Tibial artery (tissue), 4 donors: ENCODE data around the gene LZTR1.

ENCODE experiments used
- DNase-seq, 2 donors: peaks; one replicate each; pipeline ENCODE4 v3.0.0-alpha.2; 2019
- H3K27ac ChIP-seq, 2 donors: fragments of 200-600 bp; sonication (generic) in 1 of 2; 1 replicate in 1 of 2; 2 replicates in 1 of 2; pipeline ENCODE4 v1.5.1; 2018 to 2019; ENCODE audit warnings: mild to moderate bottlenecking in 1 of 2
- H3K27me3 ChIP-seq, 2 donors: fragments of 200-600 bp; sonication (generic) in 1 of 2; one replicate each; pipeline versions ENCODE4 v1.5.1 to v1.6.0; 2016 to 2019
- H3K36me3 ChIP-seq, 3 donors: fragments of 200-600 bp; sonication (generic) in 2 of 3; one replicate each; pipeline ENCODE4 v1.5.1; 2016 to 2019; ENCODE audit warnings: mild to moderate bottlenecking in 2 of 3
- H3K4me1 ChIP-seq, 4 donors: fragments of 200-600 bp; sonication (generic) in 2 of 4; 1 replicate in 3 of 4; 2 replicates in 1 of 4; pipeline ENCODE4 v1.5.1; 2016 to 2019
- H3K4me3 ChIP-seq, 2 donors: fragments of 200-600 bp; sonication (generic) in 1 of 2; 1 replicate in 1 of 2; 2 replicates in 1 of 2; pipeline ENCODE4 v1.5.1; 2018 to 2019; ENCODE audit warnings: mild to moderate bottlenecking in 2 of 2
- H3K9me3 ChIP-seq, 3 donors: fragments of 200-600 bp; sonication (generic) in 1 of 3; one replicate each; pipeline ENCODE4 v1.5.1; 2016 to 2019
- intact Hi-C: fragments of 100-400 bp; cut with DNase I; formaldehyde crosslinking; loops from one replicate; pipeline ENCODE4 v1.15.0; 2023; ENCODE audit warnings: low total_unique reads
- TF ChIP-seq, protein P1 (sequence below), 2 experiments: fragments of 200-600 bp in 1 of 2; fragments of 450-650 bp in 1 of 2; IDR thresholded peaks; one replicate each; pipeline ENCODE4 v1.5.1; 2017 to 2019; ENCODE audit warnings: antibody characterized with exemption in 2 of 2, mild to moderate bottlenecking in 1 of 2, moderate library complexity in 1 of 2

LZTR1 gene

DNA sequence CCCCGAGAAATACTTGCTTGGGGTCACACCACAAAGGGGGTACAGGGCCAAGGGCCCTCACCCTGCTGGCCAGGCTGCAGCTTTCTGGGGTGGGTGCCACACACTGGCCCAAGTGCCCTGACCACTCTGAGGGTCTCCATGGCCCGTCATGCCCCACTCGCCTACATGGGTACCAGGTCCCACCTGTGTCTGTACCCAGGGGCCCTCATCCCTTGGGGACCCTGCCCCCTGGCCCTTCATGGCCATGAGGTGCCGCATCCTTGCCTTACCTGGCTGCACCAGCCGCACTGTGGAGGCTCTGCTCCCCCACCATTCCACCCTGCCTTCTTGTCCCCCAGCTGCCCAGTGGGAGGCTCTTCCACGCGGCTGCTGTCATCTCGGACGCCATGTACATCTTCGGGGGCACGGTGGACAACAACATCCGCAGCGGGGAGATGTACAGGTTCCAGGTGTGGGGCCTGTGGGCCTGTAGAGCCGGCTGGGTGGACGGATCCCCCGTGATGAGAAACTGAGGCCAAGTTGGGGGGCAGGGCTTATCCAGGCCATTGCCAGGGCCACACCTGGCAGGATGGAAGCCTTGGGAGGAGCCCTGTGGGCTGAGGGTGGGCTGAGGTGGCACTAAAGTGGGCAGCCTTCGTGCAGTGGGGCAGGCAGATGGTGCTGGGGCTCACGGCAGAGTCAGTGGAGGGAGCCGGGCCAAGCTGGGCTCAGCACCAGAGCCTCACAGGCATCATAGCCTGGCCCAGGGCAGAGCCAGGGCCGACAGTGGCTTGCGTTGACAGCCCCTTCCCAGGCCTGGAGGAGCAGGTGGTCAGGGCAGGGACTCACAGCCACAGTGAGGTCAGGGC lies 10.6 kb downstream of the LZTR1 start:
- Histone ChIP-seq H3K4me1 (no peaks in the 10 kb centered on the region), H3K9me3 (no peaks in the 10 kb centered on the region), H3K4me3 (no peak overlapping the region), H3K27ac (no peak overlapping the region), H3K27me3 (no peaks in the 10 kb centered on the region), H3K36me3 (peaks cover 28 to 97% (median 63%) of the 10 kb centered on the region in 3 donors)
- intact Hi-C loops = no loop called here
- no peak for DNase-seq
- TF ChIP-seq, protein P1, sequence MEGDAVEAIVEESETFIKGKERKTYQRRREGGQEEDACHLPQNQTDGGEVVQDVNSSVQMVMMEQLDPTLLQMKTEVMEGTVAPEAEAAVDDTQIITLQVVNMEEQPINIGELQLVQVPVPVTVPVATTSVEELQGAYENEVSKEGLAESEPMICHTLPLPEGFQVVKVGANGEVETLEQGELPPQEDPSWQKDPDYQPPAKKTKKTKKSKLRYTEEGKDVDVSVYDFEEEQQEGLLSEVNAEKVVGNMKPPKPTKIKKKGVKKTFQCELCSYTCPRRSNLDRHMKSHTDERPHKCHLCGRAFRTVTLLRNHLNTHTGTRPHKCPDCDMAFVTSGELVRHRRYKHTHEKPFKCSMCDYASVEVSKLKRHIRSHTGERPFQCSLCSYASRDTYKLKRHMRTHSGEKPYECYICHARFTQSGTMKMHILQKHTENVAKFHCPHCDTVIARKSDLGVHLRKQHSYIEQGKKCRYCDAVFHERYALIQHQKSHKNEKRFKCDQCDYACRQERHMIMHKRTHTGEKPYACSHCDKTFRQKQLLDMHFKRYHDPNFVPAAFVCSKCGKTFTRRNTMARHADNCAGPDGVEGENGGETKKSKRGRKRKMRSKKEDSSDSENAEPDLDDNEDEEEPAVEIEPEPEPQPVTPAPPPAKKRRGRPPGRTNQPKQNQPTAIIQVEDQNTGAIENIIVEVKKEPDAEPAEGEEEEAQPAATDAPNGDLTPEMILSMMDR (IDR thresholded peaks at IDR 0.05) = no peak

GRCh38 chr22:20993304-20994127 lies 11.4 kb downstream of the LZTR1 start:
- intact Hi-C loops = no loop called here
- Histone ChIP-seq H3K27ac (no peak overlapping the region), H3K4me3 (no peak overlapping the region), H3K36me3 (peaks cover 25 to 97% (median 63%) of the 10 kb centered on the region in 3 donors), H3K4me1 (no peaks in the 10 kb centered on the region), H3K9me3 (no peaks in the 10 kb centered on the region), H3K27me3 (no peaks in the 10 kb centered on the region)
- TF ChIP-seq, protein P1 (IDR thresholded peaks at IDR 0.05) = no peak
- DNase-seq = no peak

DNA sequence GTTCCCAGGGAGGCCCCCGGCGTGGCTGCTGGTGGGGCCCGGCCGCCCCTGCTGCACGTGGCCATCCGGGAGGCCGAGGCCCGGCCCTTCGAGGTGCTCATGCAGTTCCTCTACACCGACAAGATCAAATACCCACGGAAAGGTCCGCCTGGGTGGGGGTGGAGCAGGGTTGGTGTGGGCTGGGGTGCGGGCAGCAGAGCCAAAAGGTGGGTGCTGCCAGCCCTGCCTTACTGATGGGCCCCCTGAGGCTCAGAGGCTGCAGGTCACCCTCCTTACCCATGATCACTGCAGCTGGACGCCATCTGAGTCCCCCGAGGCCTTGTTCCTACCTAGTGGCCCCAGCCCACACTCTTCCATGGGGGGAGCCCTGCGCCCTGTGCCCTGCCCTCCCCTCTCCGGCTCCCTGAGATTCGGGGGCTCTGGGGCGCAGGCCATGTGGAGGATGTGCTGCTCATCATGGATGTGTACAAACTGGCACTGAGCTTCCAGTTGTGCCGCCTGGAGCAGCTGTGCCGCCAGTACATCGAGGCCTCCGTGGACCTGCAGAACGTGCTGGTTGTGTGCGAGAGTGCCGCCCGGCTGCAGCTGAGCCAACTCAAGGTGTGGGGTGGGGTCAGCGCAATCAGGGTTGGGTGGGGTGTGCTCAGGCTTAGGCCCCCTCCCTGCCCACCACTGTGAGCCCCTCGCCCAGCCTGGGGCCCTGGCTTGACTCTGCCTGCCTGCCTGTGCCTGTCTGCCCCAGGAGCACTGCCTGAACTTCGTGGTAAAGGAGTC lies 12.2 kb downstream of the LZTR1 start:
- no peak for DNase-seq
- H3K36me3 ChIP-seq = peaks cover 25 to 94% (median 67%) of the 10 kb centered on the region in 3 donors
- no peak overlapping the region for H3K4me3 ChIP-seq
- intact Hi-C loops = no loop called here
- H3K27ac ChIP-seq = no peak overlapping the region
- no peaks in the 10 kb centered on the region for H3K27me3 ChIP-seq
- peaks cover 0 to 3% (median under 1%) of the 10 kb centered on the region in 4 donors for H3K4me1 ChIP-seq
- TF ChIP-seq, protein P1 (IDR thresholded peaks at IDR 0.05) = no peak
- H3K9me3 ChIP-seq = no peaks in the 10 kb centered on the region

GRCh38 chr22:20994902-20995241 lies 12.8 kb downstream of the LZTR1 start:
- H3K4me1 ChIP-seq = peaks cover 0 to 8% (median 6%) of the 10 kb centered on the region in 4 donors
- no peak overlapping the region for H3K27ac ChIP-seq
- intact Hi-C loops = loop anchor here (5.0 kb wide), 1 partner anchor 78 kb away; the partner anchor contains the start of gene CRKL
- no peak overlapping the region for H3K4me3 ChIP-seq
- H3K9me3 ChIP-seq = no peaks in the 10 kb centered on the region
- H3K36me3 ChIP-seq = peaks cover 25 to 94% (median 73%) of the 10 kb centered on the region in 3 donors
- no peak for DNase-seq
- TF ChIP-seq, protein P1 (IDR thresholded peaks at IDR 0.05) = no peak
- H3K27me3 ChIP-seq = no peaks in the 10 kb centered on the region

DNA sequence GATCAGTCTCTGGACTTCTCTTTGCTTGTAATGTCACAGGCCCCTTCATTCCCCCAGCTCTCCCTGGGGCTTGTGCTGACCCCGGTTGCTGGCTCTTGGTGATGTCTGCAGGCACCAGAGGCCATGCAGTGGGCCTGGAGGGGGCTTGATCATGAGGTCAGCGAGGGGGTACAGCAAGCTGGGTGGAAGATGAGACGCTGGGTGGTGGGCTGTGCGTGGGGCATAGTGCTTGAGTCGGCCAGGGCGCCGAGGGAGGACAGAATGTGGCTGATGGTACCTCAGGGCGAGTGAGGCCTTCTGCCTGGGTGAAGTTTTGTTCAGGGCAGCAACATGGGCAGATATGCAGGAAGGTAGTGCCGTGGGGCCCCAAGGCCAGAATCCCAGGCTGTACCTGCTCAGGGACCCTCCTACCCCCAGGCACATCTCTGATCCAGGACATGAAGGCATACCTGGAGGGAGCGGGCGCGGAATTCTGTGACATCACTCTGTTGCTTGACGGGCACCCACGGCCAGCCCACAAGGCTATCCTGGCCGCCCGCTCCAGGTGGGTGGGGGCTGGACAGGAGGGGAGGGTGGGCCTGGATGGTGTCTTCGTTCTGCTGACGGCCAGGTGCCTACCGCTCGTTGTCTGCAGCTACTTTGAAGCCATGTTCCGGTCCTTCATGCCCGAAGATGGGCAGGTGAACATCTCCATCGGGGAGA lies 13.4 kb downstream of the LZTR1 start:
- Histone ChIP-seq H3K4me1 (peaks cover 6 to 14% (median 12%) of the 10 kb centered on the region in 4 donors), H3K27ac (no peak overlapping the region), H3K36me3 (peaks cover 25 to 97% (median 77%) of the 10 kb centered on the region in 3 donors), H3K4me3 (no peak overlapping the region), H3K27me3 (no peaks in the 10 kb centered on the region), H3K9me3 (no peaks in the 10 kb centered on the region)
- intact Hi-C loops = loop anchor here (5.0 kb wide), 1 partner anchor 78 kb away; the partner anchor contains the start of gene CRKL
- DNase-seq = no peak
- TF ChIP-seq, protein P1 (IDR thresholded peaks at IDR 0.05) = no peak
